ENCODE results near the gene KLHL42.

DNA sequence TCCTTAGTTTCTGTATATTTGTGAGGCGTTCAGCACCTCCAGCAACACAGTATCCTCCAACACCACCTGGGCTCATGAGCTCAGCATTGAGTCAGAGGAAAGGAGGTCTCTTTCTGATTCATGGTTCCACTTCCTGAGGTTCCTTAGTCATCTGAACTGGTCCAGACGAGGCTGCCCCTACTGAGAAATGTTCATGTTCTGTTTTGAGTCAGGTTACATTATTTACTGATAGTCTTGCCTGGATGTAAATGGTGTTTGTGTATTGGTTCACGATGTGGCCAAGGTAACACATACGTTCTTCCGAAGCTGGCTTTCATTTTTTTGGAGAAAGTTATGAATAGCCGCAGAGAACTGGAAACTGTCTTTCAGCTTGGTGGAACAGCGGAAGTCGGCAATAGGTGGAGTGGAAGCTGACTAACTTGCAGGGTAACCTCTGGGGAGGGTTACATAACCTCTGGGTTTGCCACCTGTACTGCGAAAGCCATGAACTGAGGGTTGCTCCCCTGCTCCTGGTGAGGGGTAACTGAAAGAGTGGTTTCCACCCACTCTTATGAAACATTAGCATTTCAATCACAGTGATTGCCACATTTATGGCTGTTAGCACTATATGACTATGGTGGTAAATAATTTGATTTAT is 42.2 kb downstream of the KLHL42 start:
- no peak for TF ChIP-seq EP300 (IDR thresholded peaks at IDR 0.05; ENCODE audit: borderline replicate concordance)
- no peak for TF ChIP-seq TCF12 (IDR thresholded peaks at IDR 0.05; ENCODE audit: low read depth)
- no peak for TF ChIP-seq CREB1 (IDR thresholded peaks at IDR 0.05; ENCODE audit: low read depth)
- no peak for TF ChIP-seq TEAD4 (IDR thresholded peaks at IDR 0.05)
- no peak for TF ChIP-seq ZBTB7A (IDR thresholded peaks at IDR 0.05; ENCODE audit: low read depth)
- no peak for TF ChIP-seq TAF1 (IDR thresholded peaks at IDR 0.05; ENCODE audit: low read depth)

Data from Ishikawa (cell line).